Stimulated activated CD4-positive, alpha-beta T cell treated with anti-CD3 and anti-CD28 coated beads, TNF-alpha, amount 100 ng/mL, for 48 hours (primary cell): ENCODE measurements around the gene C2.

Source experiments
- DNase-seq, 3 donors: peaks; one replicate each; pipeline ENCODE4 v3.0.0-alpha.2; 2020; ENCODE audit warnings: low read depth in 3 of 3

Gene C2

DNA sequence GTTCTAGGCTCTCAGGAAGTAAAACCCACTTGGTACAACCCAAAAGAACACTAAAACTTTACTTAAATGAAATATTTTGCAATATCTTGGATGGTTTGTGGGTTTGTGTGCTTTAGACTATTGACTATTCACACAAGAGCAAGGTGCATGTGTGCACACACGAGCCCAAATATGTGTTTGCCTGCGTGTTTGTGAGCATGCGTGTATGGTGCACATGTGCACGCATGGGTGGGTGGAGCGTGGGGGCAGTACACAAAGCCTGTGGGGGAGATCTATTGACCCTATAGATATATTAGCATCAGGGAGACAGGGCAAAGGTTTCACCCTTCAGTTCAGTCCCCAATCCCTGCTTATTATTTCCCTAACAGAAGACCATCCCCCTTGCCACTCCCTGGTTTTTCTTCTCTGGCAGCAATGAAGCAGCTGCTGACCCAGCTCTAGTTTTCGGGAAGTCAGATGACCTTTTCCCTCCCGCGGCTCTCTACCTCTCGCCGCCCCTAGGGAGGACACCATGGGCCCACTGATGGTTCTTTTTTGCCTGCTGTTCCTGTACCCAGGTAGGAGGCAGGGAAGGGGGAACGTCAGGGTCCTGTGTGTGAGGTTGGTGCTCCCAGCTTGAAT is at the start of gene C2:
Gene C2, plus strand, starts transcription at position 476 of the 621 bp plus-strand sequence. Its CDS starts 36 bp downstream, at position 512.
- no peak for DNase-seq

GRCh38 chr6:31878222-31878621 is 49.3 kb upstream of the C2 start:
- DNase-seq: no peak

DNA sequence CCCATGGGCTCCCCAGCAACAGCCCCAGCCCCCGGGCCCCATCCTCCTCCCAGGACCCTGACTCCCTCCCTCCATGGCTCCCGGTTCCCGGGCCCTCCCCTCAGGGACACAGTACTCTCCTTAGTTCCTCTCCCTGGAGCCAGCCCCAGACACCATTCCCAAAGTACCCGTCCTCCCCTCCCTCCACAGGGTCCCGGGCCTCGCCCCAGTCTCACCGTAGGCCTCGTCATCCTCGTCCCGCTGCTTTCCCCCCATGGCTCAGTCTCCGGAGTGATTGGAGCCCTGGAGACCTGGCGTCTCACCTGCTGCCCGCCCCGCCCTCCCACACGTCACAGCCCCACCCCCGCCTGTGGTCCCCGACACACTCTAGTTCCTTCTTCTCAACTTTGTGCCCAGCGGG is 48.8 kb upstream of the C2 start, which contains the start of gene SLC44A4:
Gene SLC44A4, minus strand, starts transcription at position 272 of the 400 bp plus-strand sequence. Its CDS starts 17 bp downstream, at position 255.
- DNase-seq: no peak

- DNase-seq: no peak
Observed at GRCh38 chr6:31879143-31879542, 48.4 kb upstream of the C2 start.

GRCh38 chr6:31879901-31880300 is 47.6 kb upstream of the C2 start:
- no peak for DNase-seq

DNA sequence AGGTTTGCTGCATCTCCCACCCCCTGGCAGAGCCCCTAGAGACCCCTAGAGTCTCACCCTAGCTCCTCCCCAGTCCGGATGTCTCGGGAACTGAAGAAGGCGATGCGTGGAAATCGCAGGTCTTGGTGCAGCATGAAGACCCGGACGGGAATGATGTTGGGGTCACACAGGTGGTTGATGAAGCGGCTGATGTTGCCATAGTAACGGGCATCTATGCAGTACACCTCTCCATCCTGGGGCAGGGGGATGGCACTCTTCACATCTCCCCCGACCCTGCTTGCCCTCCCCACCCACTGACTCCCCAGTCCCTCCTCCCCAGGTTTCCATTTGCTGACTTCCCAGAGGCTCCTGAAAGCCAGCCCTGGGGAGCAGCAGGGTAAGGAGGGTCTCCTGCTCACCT is 46.9 kb upstream of the C2 start:
- DNase-seq: no peak

GRCh38 chr6:31881136-31881859 is 46.2 kb upstream of the C2 start:
- DNase-seq: no peak

DNA sequence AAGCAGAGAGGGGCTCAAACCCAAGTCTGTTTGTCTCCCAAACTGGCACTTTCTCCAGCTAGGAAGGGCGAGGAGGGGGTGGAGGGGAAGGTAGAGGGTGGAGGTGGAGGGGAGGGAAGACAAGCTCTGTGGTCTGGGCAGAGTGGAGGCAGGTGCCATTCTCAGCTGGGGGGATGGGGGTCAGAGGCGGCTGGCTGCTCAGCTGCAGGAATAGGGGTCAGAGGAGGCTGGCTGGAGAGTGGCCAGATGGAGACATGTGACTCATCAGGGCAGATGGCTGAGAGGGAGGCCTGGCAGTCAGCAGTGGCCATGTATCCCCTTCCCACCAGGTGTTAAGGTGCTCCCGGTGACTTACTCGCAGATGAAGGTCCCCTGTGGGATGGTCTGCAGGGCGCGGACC is 45.2 kb upstream of the C2 start:
- no peak for DNase-seq

DNA sequence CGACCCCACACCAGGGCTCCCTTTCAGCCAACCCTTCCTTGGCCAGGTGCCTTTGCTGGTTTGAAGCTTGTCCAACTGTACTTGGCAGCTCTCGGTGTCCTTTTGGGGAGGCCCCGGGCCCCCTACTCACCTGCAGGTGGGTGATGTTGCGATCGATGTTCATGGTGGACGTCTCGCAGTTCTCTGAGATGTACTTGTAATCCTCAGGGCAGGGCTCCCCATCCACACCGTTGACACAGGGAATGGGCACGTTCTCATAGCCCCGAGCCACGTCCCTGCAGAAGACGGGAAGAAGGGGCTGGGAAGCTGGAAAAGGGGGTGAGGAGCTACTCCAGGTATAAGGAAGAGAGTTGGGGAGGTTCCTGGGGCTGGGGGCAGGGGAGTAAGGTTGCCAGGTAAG is 43.8 kb upstream of the C2 start:
- no peak for DNase-seq

- no peak for DNase-seq
Observed at GRCh38 chr6:31884528-31885035, 42.9 kb upstream of the C2 start.

DNA sequence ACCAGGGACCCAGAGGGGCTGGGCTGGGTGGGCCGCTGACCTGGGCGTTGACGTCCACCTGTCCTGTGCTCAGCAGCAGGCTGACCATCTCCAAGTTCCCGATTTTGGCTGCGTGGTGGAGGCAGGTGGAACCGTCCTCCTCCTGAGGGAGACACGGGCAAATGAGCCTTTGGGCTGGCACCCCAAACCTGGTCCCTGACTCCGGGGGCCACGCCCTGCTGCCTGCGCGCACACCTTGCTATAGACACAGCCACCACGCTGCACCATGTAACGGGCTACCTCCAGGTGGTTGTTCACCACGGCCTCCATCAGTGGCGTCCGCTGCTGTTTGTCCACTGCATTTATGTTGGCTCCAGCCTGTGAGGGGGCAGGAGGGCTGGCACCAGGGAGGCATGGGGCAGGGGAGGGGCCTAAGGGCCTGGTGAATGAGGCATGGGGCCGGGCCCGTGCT is 41.0 kb upstream of the C2 start:
- DNase-seq: no peak

DNA sequence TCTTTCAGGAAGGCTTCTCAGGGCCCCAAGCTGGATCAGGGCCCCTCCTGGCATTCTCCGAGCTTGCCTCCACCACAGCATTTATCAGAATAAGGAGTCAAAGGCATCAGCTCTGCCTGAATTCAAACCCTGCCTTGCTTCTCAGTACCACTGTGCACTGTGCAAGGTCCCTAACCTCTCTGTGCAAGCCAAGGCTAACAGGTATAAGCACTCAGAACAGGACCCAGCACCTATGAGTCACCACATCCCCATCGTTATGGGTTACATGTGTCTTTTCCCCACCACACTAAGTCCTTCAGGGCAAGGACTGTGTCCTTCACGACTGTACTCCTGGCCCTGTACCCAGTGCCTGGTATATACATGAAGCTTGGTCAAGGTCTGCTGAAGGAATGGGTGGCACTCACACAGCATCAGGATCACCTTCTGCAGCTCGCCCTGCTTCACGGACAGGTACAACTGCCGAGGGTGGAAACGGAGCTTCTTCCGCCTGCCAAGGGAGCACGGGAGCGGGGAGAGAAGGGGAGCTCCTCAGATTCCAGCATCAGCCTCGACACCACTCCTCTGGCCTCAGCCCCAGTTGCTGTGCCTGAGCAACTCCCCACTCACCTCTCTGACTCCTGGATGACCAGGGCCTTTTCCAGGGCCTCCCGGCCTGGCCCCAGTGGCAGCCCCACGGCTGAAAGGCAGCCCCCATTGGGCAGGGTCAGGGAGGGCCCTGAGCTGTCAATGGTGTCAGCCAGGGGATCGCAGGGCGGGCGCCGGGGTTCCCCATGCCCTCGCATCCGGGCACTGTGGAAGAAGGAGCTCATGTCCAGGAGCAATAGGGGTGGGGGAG is 40.1 kb upstream of the C2 start:
- DNase-seq: no peak

DNA sequence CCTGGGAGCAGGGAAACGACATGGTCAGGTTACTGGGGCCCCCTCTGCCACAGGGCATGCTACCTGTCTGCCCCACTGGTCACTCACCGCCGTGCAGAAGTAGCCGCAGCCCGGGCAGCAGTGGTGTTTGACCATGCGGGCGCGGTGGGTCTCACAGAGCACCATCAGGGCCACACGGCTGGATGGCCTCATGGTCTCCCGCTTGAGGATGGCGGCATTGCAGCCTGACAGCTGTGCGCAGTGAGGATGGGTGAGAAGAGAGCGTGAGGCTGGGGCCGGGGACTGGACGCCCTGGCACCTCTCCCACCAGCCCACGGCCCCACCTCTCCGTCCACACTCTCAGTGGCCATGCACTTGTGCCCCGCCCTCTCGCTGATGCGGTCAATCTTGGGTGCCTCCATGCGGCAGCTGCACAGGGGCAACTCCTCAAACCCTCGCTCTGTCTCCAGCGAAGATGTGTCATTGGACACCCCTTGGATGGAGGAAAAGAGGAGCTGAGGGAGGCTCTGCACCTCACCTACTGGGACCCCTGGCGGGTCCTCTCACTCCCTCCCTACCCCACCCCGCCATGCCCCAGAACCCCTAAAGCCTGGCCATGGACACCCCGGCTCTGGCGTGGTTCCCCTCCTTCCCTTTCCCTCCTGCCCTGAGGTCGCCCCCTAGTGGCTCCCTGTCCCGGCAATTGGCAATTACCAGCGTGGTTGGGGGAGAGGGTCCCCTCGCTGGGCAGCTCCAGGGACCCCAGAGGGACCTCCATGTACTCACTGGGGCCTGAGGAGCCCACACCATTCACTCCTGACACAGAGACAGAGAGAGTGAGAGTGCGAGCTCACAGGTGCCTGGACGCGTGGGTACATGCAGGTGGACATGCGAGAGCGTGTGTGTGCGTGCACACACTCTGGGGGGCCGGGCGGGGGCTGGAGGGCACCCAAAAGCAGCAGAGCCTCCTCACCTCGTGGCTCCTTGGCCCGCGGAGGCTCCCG is 39.0 kb upstream of the C2 start:
- peak in 1 of 3 donors; percentile 52 for DNase-seq

- DNase-seq: no peak
Observed at GRCh38 chr6:31889331-31889972, 38.1 kb upstream of the C2 start.

DNA sequence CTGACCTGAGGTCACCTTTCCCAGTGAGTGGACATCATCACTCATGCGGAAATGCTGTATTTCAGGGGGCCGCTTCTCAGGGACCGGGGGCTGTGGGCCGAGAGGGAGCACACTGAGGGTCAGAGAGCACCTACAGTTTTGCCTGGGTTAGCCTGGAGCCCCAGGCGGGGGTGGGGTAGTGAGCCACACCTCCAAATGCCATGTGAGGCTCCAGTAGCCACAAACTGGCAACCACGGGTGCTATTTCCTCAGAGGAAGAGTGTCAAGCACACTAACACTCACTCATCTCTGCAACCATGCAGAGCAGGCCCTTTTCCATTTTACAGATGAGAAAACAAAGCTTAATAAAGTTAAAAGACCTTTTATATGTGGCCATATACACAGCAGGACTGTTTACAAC is 34.7 kb upstream of the C2 start:
- no peak for DNase-seq

DNA sequence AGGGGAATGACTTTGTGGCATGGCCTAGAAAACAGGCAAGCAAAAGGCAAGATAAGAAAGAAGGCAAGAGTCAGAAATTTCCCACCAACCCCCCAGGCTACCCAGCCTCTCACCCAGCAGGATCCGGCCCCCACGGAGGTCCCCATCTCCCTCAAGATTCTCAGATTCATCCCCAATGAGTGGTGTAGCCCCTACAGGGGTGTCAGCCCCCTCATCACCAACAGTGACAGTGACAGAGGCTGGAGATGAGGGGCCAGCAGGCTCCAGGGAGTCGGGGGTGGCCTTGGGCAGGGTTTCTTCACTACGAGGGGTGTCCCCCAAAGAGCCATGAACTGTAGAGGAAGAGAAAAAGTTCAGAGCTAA is 31.0 kb upstream of the C2 start:
- no peak for DNase-seq

DNA sequence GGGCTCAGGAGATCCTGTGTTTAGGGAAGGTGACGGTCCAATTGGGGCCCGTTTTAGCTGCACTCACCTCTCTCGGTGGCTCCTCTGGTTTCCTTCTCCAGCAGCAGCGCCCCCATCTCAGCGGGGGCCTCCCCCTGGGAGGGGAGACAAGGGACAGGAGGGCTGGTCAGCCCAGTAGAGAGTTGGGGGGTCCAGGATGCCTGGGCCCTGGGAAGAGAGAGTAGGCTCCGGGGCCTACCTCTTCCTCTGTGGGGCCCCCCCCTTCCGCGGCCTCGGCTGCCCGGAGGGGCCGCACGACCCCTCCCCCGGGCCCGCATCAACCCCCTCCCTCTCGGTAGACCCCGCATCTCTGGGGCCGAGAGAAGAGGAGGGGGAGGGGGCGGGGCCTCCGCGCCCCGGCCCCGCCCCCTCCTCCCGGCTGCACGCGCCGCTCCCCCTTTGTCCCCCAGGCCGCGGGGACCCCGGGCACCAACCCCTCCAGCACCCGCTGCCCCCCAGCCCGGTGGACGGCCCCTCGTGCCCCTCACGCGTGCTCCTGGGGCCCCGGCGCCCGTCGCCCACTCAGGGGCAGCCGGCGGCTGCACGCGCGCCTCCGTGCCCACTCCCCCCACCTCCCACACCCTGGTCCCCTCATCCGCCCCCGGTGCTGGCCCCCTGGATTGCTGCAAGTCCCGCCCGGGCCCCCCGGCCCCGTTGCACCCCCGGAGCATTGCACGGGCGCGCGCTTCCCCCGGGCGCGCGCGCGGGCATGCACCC is 30.5 kb upstream of the C2 start:
- DNase-seq: no peak

- peak; percentile 70 to 87 (median 73) for DNase-seq
Observed at GRCh38 chr6:31897612-31898382, 29.7 kb upstream of the C2 start, which contains the start of gene EHMT2. TSS of gene EHMT2 (minus strand) at chr6:31897698. CDS start at chr6:31897677, 21 bp downstream.
